Erythroblast (primary cell): ENCODE data around the gene DAPK3.

Source experiments
- GATA1 ChIP-seq: IDR thresholded peaks from 2 replicates; pipeline ENCODE4 v1.6.1; 2011; ENCODE audit warnings: low read depth, mild to moderate bottlenecking, control low read depth, low read length, moderate library complexity
- POLR2A ChIP-seq: IDR thresholded peaks from 2 replicates; pipeline ENCODE4 v1.6.1; 2011; ENCODE audit warnings: mild to moderate bottlenecking, low read length

DNA sequence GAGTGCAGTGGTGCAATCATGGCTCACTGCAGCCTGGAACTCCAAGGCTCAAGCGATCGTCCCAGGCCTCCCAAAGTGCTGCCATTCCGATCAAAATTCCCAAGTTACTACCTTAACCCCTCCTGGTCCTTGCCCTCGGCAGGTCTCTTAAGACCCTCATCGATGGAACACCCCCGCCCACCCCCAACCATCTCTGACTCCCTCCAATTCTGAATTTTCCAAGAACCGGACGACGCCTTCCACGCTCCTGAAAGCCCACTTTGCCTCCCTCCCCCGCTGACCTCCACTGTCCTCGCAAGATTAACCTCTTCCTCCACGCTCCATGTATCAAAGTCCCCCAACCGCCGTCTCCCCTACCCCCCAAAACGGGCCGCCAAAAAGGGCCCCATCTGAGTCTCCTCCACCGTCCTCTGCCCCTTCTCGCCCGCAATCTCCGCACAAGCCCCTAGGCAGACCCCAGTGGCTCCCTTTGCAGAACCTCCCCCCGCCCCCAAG lies 539 bp downstream of the DAPK3 start:
- no peak for TF ChIP-seq POLR2A
- no peak for TF ChIP-seq GATA1
